GM10847 (cell line): ENCODE data around the gene INTS4.

ENCODE experiments used
- POLR2A ChIP-seq: IDR thresholded peaks from 2 replicates; pipeline ENCODE4 v1.6.1; 2011; ENCODE audit not compliant: insufficient read length; ENCODE audit errors: extremely low read depth

INTS4 gene

GRCh38 chr11:77994434-77995362 lies at the start of gene INTS4:
Gene INTS4 (minus strand): TSS chr11:77994668. CDS start chr11:77994643, 25 bp downstream.
- TF ChIP-seq POLR2A = peak; percentile 32

GRCh38 chr11:78041843-78042440 lies 47.5 kb upstream of the INTS4 start:
- TF ChIP-seq POLR2A = no peak

GRCh38 chr11:78040691-78041379 lies 46.4 kb upstream of the INTS4 start:
- no peak for TF ChIP-seq POLR2A

- no peak for TF ChIP-seq POLR2A
These were observed 45.6 kb upstream of the INTS4 start for GRCh38 chr11:78039919-78040671.

- no peak for TF ChIP-seq POLR2A
These were observed 45.0 kb upstream of the INTS4 start for GRCh38 chr11:78039391-78039918.

GRCh38 chr11:78038697-78039313 lies 44.3 kb upstream of the INTS4 start:
- no peak for TF ChIP-seq POLR2A

GRCh38 chr11:78037825-78038620 lies 43.6 kb upstream of the INTS4 start:
- no peak for TF ChIP-seq POLR2A

GRCh38 chr11:78037056-78037455 lies 42.6 kb upstream of the INTS4 start:
- TF ChIP-seq POLR2A = no peak

- TF ChIP-seq POLR2A = no peak
These were observed 41.8 kb upstream of the INTS4 start for GRCh38 chr11:78036313-78036712.

- no peak for TF ChIP-seq POLR2A
These were observed 40.2 kb upstream of the INTS4 start for GRCh38 chr11:78034623-78035022.

- no peak for TF ChIP-seq POLR2A
These were observed 38.6 kb upstream of the INTS4 start for GRCh38 chr11:78033040-78033439.

- no peak for TF ChIP-seq POLR2A
These were observed 37.6 kb upstream of the INTS4 start for GRCh38 chr11:78032090-78032489.

GRCh38 chr11:78031629-78032028 lies 37.2 kb upstream of the INTS4 start:
- TF ChIP-seq POLR2A = no peak
